Measurements from ENCODE around the gene NPAS4.

DNA sequence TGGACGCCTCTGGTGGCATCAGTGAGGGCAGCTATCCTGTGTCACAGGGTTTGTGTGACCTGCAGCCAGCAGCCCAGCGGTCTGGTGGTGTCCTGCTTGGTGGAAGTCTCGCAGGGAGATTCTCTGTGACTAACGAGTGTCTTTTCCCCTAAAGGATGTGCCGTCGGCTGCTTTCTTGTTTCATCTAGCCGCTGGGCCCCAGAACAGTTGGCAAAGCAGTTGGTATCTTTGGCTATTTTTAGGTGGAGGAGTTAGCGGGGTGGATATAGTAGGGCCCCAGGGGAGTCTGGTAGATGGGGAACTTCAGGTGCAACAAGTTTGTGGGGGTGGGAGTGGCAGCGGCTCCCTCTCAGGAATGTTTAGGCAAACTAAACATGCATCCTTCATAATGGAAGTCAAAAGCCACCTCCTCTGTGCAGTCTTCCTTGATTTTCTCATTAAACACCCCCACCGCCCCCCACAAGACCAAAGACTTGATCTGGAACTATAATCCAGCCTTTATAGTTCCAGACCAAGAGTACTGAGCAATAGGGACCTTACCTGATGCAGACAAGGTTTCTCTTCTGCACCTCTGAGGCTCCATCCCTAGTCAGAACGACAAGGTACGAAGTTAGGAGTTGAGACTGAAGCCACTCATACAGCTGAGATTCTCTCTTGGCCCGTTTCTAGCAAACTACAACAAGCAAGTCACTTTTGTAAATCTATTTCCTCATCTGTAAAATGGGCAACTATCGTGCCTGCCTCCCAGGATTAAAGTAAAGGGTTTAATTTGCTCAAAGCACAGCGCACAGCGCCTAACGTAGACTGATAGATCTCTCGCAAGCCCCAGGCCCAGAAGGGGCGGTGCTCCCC lies 44.8 kb downstream of the NPAS4 start:
- no peak for TF ChIP-seq SMAD3 (CRISPR knock-in tag; conservative IDR thresholded peaks at IDR 0.05)
- no peak for TF ChIP-seq ZNF274 (IDR thresholded peaks at IDR 0.05; ENCODE audit: borderline replicate concordance, low read depth, low read length)
- no peak for TF ChIP-seq SAP30 (IDR thresholded peaks at IDR 0.05; ENCODE audit: borderline replicate concordance, insufficient read depth, low read depth, low read length, poor library complexity, severe bottlenecking)
- no peak for TF ChIP-seq ZNF766 (CRISPR knock-in tag; conservative IDR thresholded peaks at IDR 0.05)
